AG04449 (cell line): ENCODE data around the gene WDR19.
"Not testable (repeated sequence)": the region's sequence is repeated elsewhere in the genome, so short reads cannot be mapped to it uniquely, and the experiment has no call there.

Source experiments
- CTCF ChIA-PET: fragments of 350-600 bp; formaldehyde crosslinking; extraction: SDS; loops from one replicate; lab custom pipeline; 2021; ENCODE audit warnings: antibody characterized with exemption; lab: Yijun Ruan, JAX
- POLR2A ChIA-PET: fragments of 400-600, 350-600 bp; formaldehyde crosslinking; extraction: SDS; loops from one replicate; lab custom pipeline; 2020; ENCODE audit warnings: antibody characterized with exemption, inconsistent platforms; lab: Yijun Ruan, JAX
- DNase-seq: peaks from one replicate; pipeline ENCODE4 v3.0.0-alpha.2; 2010; ENCODE audit warnings: low read depth, low spot score
- H3K4me3 ChIP-seq: 2 replicates; pipeline ENCODE4 v1.5.1; 2011; ENCODE audit warnings: low read depth, mild to moderate bottlenecking, control low read depth, low read length
- TF ChIP-seq, protein P1 (sequence below): IDR thresholded peaks from one replicate; pipeline ENCODE4 v1.5.1; 2011; ENCODE audit warnings: mild to moderate bottlenecking, moderate library complexity, low read length, control low read depth, inconsistent platforms; ENCODE audit not compliant: insufficient read depth; ENCODE audit errors: missing control alignments

WDR19 gene

DNA sequence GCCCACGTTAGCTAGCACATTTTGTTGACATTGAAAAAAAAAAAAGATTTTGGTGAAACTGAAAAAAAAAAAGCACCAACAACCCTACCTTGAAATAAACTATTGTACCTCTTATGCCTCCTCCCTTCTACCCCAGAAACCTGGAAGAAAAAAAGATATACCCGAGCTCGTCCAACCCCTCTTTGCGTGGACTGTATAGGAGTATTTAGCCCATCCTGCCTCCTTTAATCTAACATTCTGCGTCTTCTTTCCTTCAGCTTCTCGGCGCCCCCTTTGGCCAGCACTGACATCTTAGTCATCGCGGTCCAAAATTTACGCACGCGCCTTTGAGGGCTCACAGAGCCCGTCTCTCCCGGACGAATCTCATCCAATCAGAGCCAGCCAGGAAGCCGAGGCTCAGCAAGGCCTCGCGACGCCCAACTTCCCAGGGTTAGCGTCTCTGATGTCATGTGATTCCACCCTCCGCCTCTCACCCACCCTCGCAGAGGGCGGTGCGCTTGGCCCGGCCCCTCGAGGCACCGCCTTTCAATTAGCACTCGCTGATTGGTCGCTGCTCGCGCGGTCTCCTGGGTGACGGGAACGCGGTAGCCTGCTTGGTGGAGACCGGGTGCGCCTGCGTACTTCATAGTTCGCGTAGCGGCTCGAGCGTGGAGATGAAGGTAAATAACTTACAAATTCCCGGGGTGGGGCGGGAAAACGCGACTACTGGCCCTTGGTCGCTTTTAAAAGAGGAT, at the start of gene WDR19:
Gene WDR19 (plus strand): TSS at position 625 of the 734 bp plus-strand sequence. CDS start 29 bp downstream, at position 654.
- CTCF ChIA-PET = interaction anchor here (0.7 to 1.4 kb wide), 9 partner anchors 10 to 422 kb away, joined by 3 to 10 read pairs (median 4); no protein-coding TSS in a partner anchor
- H3K4me3 ChIP-seq = peak within 1 kb of the TSS; percentile 92
- peak; percentile 93 for DNase-seq
- POLR2A ChIA-PET = interaction anchor here (0.6 to 1.0 kb wide), 2 partner anchors 21 to 271 kb away, joined by 3 read pairs; no protein-coding TSS in a partner anchor
- TF ChIP-seq, protein P1, sequence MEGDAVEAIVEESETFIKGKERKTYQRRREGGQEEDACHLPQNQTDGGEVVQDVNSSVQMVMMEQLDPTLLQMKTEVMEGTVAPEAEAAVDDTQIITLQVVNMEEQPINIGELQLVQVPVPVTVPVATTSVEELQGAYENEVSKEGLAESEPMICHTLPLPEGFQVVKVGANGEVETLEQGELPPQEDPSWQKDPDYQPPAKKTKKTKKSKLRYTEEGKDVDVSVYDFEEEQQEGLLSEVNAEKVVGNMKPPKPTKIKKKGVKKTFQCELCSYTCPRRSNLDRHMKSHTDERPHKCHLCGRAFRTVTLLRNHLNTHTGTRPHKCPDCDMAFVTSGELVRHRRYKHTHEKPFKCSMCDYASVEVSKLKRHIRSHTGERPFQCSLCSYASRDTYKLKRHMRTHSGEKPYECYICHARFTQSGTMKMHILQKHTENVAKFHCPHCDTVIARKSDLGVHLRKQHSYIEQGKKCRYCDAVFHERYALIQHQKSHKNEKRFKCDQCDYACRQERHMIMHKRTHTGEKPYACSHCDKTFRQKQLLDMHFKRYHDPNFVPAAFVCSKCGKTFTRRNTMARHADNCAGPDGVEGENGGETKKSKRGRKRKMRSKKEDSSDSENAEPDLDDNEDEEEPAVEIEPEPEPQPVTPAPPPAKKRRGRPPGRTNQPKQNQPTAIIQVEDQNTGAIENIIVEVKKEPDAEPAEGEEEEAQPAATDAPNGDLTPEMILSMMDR = peak; percentile 54

DNA sequence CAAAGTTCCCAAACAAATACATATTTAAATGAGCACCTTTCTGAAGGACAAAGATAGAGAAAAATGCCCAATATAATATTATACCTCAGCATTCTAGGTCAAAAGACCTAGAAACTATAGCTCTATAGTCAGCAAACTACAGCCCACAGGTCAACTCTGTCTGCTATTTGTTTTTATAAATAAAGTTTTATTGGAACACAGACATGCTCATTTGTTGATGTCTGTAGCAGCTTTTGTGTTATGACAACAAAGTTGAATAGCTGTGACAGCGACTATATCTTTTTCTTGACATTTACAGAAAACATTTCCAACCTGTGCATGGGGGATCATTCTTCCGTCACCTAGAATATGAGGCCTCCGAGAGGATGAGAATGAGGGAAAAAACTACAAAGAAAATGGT, 48.7 kb upstream of the WDR19 start:
- TF ChIP-seq, protein P1 = no peak
- CTCF ChIA-PET = interaction anchor here (1.0 to 3.8 kb wide), 11 partner anchors 10 to 374 kb away, joined by 4 to 48 read pairs (median 7); no protein-coding TSS in a partner anchor
- H3K4me3 ChIP-seq = no peak overlapping the region
- POLR2A ChIA-PET = no interaction called here
- DNase-seq = no peak

DNA sequence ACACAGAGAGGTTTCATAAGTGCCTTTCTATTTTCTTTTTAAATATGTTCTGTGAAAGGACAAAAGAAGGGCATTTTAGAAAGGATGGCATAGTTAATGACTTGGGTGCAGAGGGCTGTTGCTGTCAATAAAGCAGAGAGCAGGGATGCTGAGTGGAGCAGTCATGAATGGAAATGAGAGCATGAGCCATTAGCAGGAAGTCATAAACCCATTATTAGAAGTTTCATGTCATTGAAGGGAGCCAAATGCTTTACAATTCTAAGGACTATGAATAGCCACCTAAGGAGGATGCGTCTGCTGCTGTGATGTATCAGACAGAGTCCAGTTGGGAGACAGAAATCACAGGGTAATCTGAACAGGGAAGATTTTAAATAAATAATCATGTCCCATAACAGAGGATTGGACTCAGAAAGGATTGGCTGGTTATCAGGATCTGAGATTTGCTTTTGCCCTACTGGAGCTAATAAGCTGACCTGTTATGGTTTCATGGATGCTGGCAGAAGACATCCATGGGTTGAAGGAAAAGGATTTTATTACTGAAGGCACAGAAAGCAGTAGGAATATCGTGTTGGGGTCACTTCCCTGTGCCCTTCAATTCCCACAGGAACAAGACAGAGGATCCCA, 47.5 kb upstream of the WDR19 start:
- ChIA-PET CTCF (interaction anchor here (0.6 to 3.8 kb wide), 48 partner anchors 9 to 394 kb away, joined by 3 to 48 read pairs (median 4); no protein-coding TSS in a partner anchor), POLR2A (no interaction called here)
- peak overlapping the region; percentile 23; the same call in 1 of the 2 replicates for H3K4me3 ChIP-seq
- no peak for DNase-seq
- TF ChIP-seq, protein P1 = no peak

DNA sequence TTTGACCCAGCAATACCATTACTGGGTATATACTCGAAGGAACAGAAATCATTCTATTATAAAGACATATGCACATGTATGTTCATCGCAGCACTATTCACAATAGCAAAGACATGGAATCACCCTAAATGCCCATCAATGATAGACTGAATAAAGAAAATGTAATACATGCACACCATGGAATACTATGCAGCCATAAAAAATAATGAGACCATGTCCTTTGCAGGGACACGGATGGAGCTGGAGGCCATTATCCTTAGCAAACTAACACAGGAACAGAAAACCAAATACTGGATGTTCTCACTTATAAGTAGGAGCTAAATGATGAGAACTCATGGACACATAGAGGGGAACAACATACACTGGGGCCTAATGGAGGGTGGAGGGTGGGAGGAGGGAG, 44.1 kb upstream of the WDR19 start:
- DNase-seq, H3K4me3 ChIP-seq, POLR2A ChIA-PET: not testable (repeated sequence)
- CTCF ChIA-PET = interaction anchor here (1.0 kb wide), 2 partner anchors 10 to 356 kb away, joined by 3 read pairs; partner anchors contain the start of gene TLR10

DNA sequence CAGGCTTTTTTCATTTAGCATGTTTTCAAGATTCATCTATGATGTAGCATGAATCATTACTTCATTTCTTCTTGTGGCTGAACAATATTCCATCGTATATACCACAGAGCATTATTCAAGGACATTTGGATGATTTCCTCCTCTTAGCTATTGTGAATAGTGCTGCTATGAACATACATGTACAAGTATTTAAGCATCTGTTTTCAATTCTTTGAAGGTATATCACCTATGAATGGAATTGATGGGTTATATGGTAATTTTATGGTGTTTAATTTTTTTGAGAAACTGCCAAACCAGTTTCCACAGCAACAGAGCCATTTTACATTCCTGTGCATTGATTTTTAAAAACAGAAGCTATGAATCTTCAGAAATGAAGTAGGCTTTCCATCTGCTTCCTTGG, 36.1 kb upstream of the WDR19 start:
- ChIA-PET CTCF (interaction anchor here (0.9 to 1.5 kb wide), 4 partner anchors 9 to 14 kb away, joined by 3 to 13 read pairs (median 3); no protein-coding TSS in a partner anchor), POLR2A (no interaction called here)
- no peak for DNase-seq
- TF ChIP-seq, protein P1 = no peak
- no peak overlapping the region for H3K4me3 ChIP-seq

DNA sequence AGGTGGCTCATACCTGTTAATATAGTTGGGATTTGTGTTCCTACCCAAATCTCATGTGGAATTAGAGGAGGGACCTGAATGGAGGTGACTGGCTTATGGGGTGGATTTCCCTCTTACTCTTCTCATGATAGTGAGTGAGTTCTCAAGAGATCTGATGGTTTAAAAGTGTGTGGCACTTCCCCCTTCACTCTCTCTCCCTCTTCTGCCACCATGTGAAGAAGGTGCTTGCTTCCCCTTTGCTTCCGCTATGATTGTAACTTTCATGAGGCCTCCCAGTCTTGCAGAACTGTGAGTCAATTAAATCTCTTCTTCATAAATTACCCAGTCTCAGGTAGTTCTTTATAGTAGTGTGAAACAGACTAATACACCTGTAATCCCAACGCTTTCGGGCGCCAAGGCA, 28.3 kb upstream of the WDR19 start:
- TF ChIP-seq, protein P1 = no peak
- H3K4me3 ChIP-seq = no peak overlapping the region
- ChIA-PET POLR2A (no interaction called here), CTCF (interaction anchor here (1.3 to 1.8 kb wide), 2 partner anchors 19 to 395 kb away, joined by 3 to 4 read pairs; no protein-coding TSS in a partner anchor)
- no peak for DNase-seq
